NCI-H2227 (cell line): ENCODE data around the gene LMF1.

ENCODE experiments used
- DNase-seq: peaks from one replicate; lab custom pipeline; 2025; ENCODE audit not compliant: unreplicated experiment; lab: John Stamatoyannopoulos, UW

LMF1 gene

DNA sequence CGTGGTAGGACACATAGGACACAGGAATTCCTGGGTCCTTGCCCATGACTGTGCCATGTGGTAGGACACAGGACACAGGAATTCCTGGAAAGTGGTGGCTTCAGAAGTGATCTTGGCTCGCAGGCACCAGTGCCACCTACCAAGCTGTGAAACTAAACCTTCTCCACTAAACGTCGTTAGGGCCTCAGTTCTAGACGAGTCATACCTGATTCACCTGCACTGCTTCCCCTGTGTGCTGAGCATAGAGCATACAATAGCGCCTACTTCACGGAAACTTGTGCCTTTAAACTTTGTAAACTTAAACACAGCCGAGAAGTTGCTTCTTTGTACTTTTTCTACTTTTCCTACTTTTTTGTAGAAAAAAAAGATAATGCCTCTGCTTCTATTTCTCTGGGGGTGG, 15.6 kb upstream of the LMF1 start:
- no peak for DNase-seq

GRCh38 chr16:985646-986400, 15.0 kb upstream of the LMF1 start:
- DNase-seq = no peak

DNA sequence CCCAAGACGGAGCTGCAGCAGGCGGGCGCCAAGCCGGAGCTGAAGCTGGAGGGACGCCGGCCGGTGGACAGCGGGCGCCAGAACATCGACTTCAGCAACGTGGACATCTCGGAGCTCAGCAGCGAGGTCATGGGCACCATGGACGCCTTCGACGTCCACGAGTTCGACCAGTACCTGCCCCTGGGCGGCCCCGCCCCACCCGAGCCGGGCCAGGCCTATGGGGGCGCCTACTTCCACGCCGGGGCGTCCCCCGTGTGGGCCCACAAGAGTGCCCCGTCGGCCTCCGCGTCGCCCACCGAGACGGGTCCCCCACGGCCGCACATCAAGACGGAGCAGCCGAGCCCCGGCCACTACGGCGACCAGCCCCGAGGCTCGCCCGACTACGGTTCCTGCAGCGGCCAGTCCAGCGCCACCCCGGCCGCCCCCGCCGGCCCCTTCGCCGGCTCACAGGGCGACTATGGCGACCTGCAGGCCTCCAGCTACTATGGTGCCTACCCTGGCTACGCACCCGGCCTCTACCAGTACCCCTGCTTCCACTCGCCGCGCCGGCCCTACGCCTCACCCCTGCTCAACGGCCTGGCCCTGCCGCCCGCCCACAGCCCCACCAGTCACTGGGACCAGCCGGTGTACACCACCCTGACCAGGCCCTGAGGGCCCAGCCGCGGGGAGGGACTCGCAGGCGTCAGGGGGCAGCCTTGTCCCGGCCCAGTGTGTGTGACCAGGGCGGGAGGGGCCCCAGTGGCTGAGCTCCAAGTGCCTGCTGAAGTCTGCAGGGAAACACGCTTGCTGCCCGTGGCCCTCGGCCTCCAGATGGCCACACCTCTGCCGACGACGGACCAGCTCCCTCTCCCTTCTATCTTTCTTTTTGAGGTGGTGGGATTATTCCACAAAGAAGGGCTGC, 14.2 kb upstream of the LMF1 start:
- DNase-seq = no peak

DNA sequence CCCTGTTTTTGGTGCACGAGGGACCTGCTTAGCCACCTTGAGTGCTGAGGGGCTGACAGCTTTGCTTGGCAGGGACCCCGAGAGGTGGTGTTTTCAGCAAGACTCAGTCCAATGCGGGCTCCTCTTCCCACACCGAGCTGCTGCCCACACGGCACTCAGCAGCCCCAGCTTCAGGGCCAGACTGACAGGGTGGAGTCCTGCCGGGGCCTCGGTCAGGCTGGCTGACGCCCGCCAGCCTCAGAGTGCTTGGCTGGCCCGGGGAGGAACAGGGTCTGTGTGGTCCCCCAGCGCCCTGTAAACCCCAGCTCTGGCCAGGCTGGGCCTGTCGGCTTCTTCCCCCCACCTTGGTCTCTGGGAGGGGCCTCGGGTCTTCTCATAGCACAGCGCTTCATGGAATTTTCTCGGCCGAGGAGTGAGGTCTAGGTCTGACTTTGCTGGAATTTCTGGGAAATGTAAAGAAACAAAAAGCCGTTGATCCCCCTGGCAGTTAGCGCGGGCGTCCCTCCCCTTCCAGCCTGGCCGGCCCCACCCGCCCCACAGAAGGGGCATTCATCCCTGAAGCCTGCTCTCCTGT, 13.4 kb upstream of the LMF1 start:
- DNase-seq = no peak

DNA sequence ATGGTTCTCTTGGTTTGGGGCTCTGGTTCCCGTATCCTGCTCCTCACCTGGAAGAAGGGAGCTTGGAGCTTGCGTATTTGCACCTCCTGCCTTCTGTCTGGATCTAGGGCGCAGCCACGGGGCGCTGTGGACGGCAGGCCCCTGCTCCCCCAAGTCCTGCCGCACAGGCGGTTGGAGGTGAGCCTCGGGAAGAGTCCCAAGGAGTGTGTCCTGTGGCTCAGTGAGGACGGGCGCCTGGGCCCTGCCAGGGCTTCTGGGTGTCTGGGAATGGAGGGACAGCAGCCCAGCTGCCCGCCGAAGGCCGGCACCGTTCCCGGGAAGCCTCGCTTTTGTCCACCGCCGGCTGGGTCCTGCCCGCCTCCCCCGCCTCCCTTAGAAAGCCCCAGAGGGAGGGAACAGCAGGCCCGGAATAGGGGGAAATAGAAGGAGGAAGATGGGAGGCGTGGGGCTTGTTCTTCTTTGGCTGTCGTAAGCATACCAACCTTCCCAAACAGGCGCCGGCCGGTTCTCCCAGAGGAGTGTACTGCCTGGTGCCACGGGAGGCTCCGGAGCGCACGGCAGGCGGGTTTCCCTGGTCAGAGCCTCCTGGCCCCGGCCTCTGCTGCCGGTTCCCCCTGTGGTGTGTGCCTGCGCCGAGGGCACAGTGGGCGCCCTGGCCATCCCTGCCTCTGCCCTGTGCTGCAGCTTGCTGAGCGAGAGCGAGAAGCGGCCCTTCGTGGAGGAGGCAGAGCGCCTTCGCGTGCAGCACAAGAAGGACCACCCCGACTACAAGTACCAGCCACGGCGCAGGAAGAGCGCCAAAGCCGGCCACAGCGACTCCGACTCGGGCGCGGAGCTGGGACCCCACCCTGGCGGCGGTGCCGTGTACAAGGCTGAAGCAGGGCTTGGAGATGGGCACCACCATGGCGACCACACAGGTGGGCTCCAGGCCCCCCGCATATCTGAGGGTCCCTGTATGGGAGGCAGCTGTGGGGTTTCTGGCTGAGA, 12.6 kb upstream of the LMF1 start:
- DNase-seq = no peak

- peak; percentile 61 for DNase-seq
Observed at GRCh38 chr16:982145-983043, 11.6 kb upstream of the LMF1 start.

GRCh38 chr16:981695-982144, 10.9 kb upstream of the LMF1 start, which contains the start of gene SOX8:
Gene SOX8, plus strand, starts transcription at chr16:981770. Its CDS starts 153 bp downstream, at chr16:981923.
- DNase-seq = peak; percentile 69

GRCh38 chr16:980595-980854, 9.7 kb upstream of the LMF1 start:
- DNase-seq = no peak

GRCh38 chr16:979859-980594, 9.2 kb upstream of the LMF1 start:
- DNase-seq = no peak

DNA sequence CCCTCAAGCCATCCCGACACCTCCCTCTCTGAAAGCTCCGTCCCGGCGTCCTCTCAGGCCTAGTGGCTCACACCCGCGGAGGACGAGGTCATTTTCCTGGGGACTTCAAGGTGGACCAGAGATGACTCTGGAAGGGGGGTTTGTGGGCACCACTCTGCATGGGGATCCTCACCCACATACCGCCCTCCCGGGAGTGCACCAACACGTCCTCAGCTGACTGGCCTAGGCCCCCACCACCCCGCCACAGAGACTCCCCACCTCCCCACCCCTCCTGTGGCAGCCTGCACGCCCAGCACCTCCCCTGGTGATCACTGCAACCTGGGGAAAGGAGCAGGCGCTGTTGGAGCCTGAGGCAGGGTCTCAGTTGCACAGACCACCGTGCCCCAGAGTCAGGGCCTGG, 8.4 kb upstream of the LMF1 start:
- DNase-seq = no peak

GRCh38 chr16:978403-978802, 7.6 kb upstream of the LMF1 start:
- DNase-seq = peak; percentile 34

GRCh38 chr16:977896-978295, 7.1 kb upstream of the LMF1 start:
- no peak for DNase-seq

- DNase-seq = peak; percentile 24
Observed at GRCh38 chr16:977081-977701, 6.4 kb upstream of the LMF1 start.

DNA sequence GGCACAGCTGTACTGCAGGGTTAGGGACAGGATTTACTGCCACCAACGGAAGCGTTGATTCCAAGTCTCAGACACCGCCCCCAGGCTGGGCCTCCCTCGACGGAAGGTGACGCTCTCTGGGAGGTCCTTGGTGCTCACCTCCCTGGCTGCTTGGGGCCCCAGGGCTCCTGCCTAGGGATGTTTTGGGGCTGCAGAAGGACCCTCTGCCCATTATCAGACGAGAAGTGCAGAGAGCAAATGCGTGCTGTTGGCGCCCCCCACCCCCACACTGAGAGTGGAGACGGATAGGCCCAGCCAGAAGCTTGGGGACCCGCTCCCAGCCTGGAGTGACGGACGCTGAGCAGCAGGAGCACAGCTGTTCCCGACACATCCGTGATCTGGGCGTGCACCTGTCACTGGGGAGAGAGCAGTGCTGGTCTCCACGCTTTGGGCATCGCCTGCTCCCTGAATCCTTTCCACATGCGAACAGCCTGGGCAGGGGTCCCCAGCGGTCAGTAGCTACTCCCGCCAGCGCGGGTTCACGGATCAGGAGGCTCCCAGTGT, 5.7 kb upstream of the LMF1 start:
- no peak for DNase-seq

- DNase-seq = no peak
Observed at GRCh38 chr16:975291-975690, 4.5 kb upstream of the LMF1 start.

DNA sequence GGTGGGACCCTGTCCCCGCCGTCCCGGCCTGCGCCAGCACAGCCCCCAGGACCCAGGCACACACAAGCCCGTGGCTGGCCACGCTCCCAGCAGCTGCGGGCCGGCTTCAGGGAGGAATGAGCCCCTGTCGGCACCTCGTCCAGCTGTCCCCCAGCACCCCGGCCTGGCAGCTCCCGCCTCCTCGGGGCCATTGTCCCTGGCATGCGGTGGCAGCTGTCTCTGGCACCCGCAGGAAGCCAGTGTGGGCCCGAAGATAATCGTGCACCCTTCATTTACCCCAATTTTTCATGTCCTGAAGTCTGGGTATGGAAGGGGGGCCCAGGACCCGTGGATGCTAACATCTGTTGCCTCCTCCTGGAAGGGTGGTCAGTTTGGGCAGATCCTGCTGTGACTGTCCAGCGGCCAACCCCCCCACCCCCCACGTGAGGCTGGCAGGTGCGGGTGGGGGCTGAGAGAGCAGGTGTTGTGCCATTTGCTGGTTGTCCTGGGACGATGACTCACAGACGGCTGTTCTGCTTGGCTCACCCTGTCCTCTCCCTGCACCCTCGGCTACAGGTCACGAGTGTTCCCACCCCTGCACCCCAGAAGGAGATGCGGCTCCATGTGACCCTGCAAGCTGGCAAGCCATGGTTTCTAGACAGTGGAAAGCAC, 4.0 kb upstream of the LMF1 start:
- DNase-seq = no peak

GRCh38 chr16:974001-974601, 3.3 kb upstream of the LMF1 start:
- no peak for DNase-seq
